GM12892 (cell line): ENCODE data around the gene LHFPL2.

Experiments used
- POLR2A ChIP-seq: IDR thresholded peaks from 2 replicates; pipeline ENCODE4 v1.6.1; 2011; ENCODE audit warnings: low read depth, low read length, control low read depth
- POLR2AphosphoS5 ChIP-seq: IDR thresholded peaks from 2 replicates; pipeline ENCODE4 v1.6.1; 2011; ENCODE audit warnings: low read depth, low read length, control low read depth
- TAF1 ChIP-seq: IDR thresholded peaks from 2 replicates; pipeline ENCODE4 v1.6.1; 2011; ENCODE audit warnings: low read depth, mild to moderate bottlenecking, control low read depth, low read length, borderline replicate concordance

DNA sequence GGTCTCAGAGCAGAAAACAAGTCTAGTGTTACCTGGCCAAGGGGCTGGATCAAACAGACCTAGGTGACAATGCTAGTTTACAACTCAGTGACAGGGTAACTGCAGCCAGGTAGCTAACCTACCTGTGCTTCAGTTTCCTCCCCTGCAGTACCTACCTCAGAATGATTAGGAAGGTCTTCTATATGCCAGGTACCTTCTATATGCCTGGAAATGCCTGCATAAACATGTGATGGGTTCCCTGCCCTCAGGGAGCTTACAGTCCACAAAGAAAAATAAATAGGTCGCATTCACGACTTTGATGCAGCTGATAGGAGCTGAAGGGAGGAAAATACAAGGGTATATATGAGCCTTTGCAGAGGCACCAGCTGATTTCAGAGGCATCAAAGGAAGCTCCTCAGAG, 16.1 kb downstream of the LHFPL2 start:
- TF ChIP-seq POLR2A (no peak), POLR2AphosphoS5 (no peak), TAF1 (no peak)
